OCI-LY3 (cell line): ENCODE data around the gene SULT1C3.

ENCODE experiments used
- H2AFZ ChIP-seq: fragments of 200-600, 300-600 bp; shearing (Covaris generic); 2 replicates; pipeline ENCODE4 v1.6.0; 2014; ENCODE audit warnings: antibody characterized with exemption, low read depth, low read length
- H3K27ac ChIP-seq: fragments of 200-600, 300-600 bp; sonication (generic); 2 replicates; pipeline ENCODE4 v1.5.1; 2014; ENCODE audit warnings: mild to moderate bottlenecking, low read length, moderate library complexity, mixed read lengths
- H3K27me3 ChIP-seq: fragments of 200-600, 300-600 bp; sonication (generic); 2 replicates; pipeline ENCODE4 v1.6.1; 2014; ENCODE audit warnings: low read depth, low read length, mixed read lengths
- H3K36me3 ChIP-seq: fragments of 200-600, 300-600 bp; sonication (generic); replicated peaks from 2 replicates; pipeline ENCODE3; 2014; ENCODE audit warnings: low read depth, low read length, mixed read lengths
- H3K4me1 ChIP-seq: fragments of 300-600, 200-600 bp; sonication (generic); 2 replicates; pipeline ENCODE4 v1.6.1; 2014; ENCODE audit warnings: low read length, mixed read lengths
- H3K4me2 ChIP-seq: fragments of 200-600, 300-600 bp; sonication (generic); 2 replicates; pipeline ENCODE4 v1.6.1; 2014; ENCODE audit warnings: low read length, mixed read lengths
- H3K4me3 ChIP-seq: fragments of 300-600, 200-600 bp; sonication (generic); 2 replicates; pipeline ENCODE4 v1.5.1; 2014; ENCODE audit warnings: antibody characterized with exemption, mild to moderate bottlenecking, low read length, moderate library complexity
- H3K79me2 ChIP-seq: fragments of 300-600, 200-600 bp; shearing (Covaris generic); 2 replicates; pipeline ENCODE4 v1.6.1; 2014; ENCODE audit warnings: mild to moderate bottlenecking, low read length, mixed read lengths
- H3K9ac ChIP-seq: fragments of 300-600, 200-600 bp; shearing (Covaris generic); 2 replicates; pipeline ENCODE4 v1.6.0; 2014; ENCODE audit warnings: mild to moderate bottlenecking, low read length, moderate library complexity
- H3K9me3 ChIP-seq: fragments of 200-600, 300-600 bp; shearing (Covaris generic); 2 replicates; pipeline ENCODE4 v1.6.1; 2014; ENCODE audit warnings: low read length, mixed read lengths; ENCODE audit not compliant: insufficient read depth
- H4K20me1 ChIP-seq: fragments of 200-600, 300-600 bp; sonication (generic); 2 replicates; pipeline ENCODE4 v1.6.1; 2016; ENCODE audit warnings: low read length, mixed read lengths; ENCODE audit not compliant: insufficient read depth
- CTCF ChIP-seq: fragments of 200-600, 300-600 bp; sonication (generic); IDR thresholded peaks from 2 replicates; pipeline ENCODE4 v1.5.1; 2014; ENCODE audit warnings: antibody characterized with exemption, low read length, low read depth
- EZH2phosphoT487 ChIP-seq: fragments of 200-600 bp; shearing (Covaris generic); IDR thresholded peaks from 2 replicates; pipeline ENCODE4 v1.6.1; 2018; ENCODE audit warnings: antibody characterized with exemption, mixed run types, low read depth

The SULT1C3 gene

GRCh38 chr2:108236676-108237335 lies 3.0 kb upstream of the SULT1C3 start:
- H3K36me3 ChIP-seq, result no peaks in the 10 kb centered on the region
- H3K4me1 ChIP-seq, result no peaks in the 10 kb centered on the region
- no peak overlapping the region for H3K4me2 ChIP-seq
- no peak overlapping the region for H3K9ac ChIP-seq
- no peaks in the 10 kb centered on the region for H3K79me2 ChIP-seq
- H4K20me1 ChIP-seq, result no peaks in the 10 kb centered on the region
- no peak overlapping the region for H2AFZ ChIP-seq
- no peak for TF ChIP-seq CTCF
- H3K27me3 ChIP-seq, result no peaks in the 10 kb centered on the region
- H3K4me3 ChIP-seq, result no peak overlapping the region
- no peaks in the 10 kb centered on the region for H3K9me3 ChIP-seq
- H3K27ac ChIP-seq, result no peak overlapping the region

GRCh38 chr2:108240966-108241365 lies 1.2 kb downstream of the SULT1C3 start:
- H3K4me2 ChIP-seq, result no peak overlapping the region
- H4K20me1 ChIP-seq, result no peaks in the 10 kb centered on the region
- H3K4me1 ChIP-seq, result no peaks in the 10 kb centered on the region
- H3K27ac ChIP-seq, result no peak overlapping the region
- H3K79me2 ChIP-seq, result no peaks in the 10 kb centered on the region
- no peak overlapping the region for H3K4me3 ChIP-seq
- no peaks in the 10 kb centered on the region for H3K27me3 ChIP-seq
- H3K9ac ChIP-seq, result no peak overlapping the region
- no peaks in the 10 kb centered on the region for H3K9me3 ChIP-seq
- no peak overlapping the region for H2AFZ ChIP-seq
- no peaks in the 10 kb centered on the region for H3K36me3 ChIP-seq
- TF ChIP-seq CTCF (no peak), EZH2phosphoT487 (no peak)

- H3K27me3 ChIP-seq, result no peaks in the 10 kb centered on the region
- TF ChIP-seq EZH2phosphoT487 (no peak), CTCF (no peak)
- H4K20me1 ChIP-seq, result no peaks in the 10 kb centered on the region
- no peak overlapping the region for H3K4me3 ChIP-seq
- H3K4me1 ChIP-seq, result no peaks in the 10 kb centered on the region
- no peak overlapping the region for H3K9ac ChIP-seq
- H3K27ac ChIP-seq, result no peak overlapping the region
- H3K36me3 ChIP-seq, result no peaks in the 10 kb centered on the region
- no peaks in the 10 kb centered on the region for H3K9me3 ChIP-seq
- H3K79me2 ChIP-seq, result no peaks in the 10 kb centered on the region
- no peak overlapping the region for H2AFZ ChIP-seq
- H3K4me2 ChIP-seq, result no peak overlapping the region
These were observed 3.8 kb downstream of the SULT1C3 start for GRCh38 chr2:108243566-108243965.

- no peaks in the 10 kb centered on the region for H3K27me3 ChIP-seq
- H3K4me3 ChIP-seq, result no peak overlapping the region
- no peaks in the 10 kb centered on the region for H3K4me1 ChIP-seq
- H3K4me2 ChIP-seq, result no peak overlapping the region
- TF ChIP-seq CTCF, result no peak
- no peak for TF ChIP-seq EZH2phosphoT487
- no peak overlapping the region for H3K27ac ChIP-seq
- no peaks in the 10 kb centered on the region for H3K79me2 ChIP-seq
- no peak overlapping the region for H3K9ac ChIP-seq
- no peak overlapping the region for H2AFZ ChIP-seq
- no peaks in the 10 kb centered on the region for H3K9me3 ChIP-seq
- H4K20me1 ChIP-seq, result no peaks in the 10 kb centered on the region
- no peaks in the 10 kb centered on the region for H3K36me3 ChIP-seq
These were observed 5.1 kb downstream of the SULT1C3 start for GRCh38 chr2:108244667-108245414.
